Measurements from ENCODE around the gene PCBP4.

The PCBP4 gene

GRCh38 chr3:51954713-51955112, 12.5 kb downstream of the PCBP4 start:
- no peak for DNase-seq

GRCh38 chr3:51954105-51954504, 13.1 kb downstream of the PCBP4 start:
- no peak for DNase-seq

GRCh38 chr3:51953445-51953844, 13.8 kb downstream of the PCBP4 start:
- peak; percentile 71 for DNase-seq

GRCh38 chr3:51950899-51951298, 16.4 kb downstream of the PCBP4 start:
- no peak for DNase-seq

- no peak for DNase-seq
Measured at GRCh38 chr3:51949121-51949520, 18.1 kb downstream of the PCBP4 start.

GRCh38 chr3:51948016-51948580, 19.2 kb downstream of the PCBP4 start:
- DNase-seq, result no peak

- no peak for DNase-seq
Measured at GRCh38 chr3:51947215-51947900, 19.9 kb downstream of the PCBP4 start.

- DNase-seq, result no peak
Measured at GRCh38 chr3:51946796-51947195, 20.5 kb downstream of the PCBP4 start.

GRCh38 chr3:51945926-51946705, 21.1 kb downstream of the PCBP4 start:
- no peak for DNase-seq

GRCh38 chr3:51945031-51945840, 22.0 kb downstream of the PCBP4 start:
- DNase-seq, result no peak

GRCh38 chr3:51944451-51945021, 22.7 kb downstream of the PCBP4 start:
- DNase-seq, result no peak

GRCh38 chr3:51943451-51944391, 23.5 kb downstream of the PCBP4 start:
- DNase-seq, result no peak

GRCh38 chr3:51942603-51943450, 24.4 kb downstream of the PCBP4 start:
- peak; percentile 67 for DNase-seq

GRCh38 chr3:51941798-51942602, 25.3 kb downstream of the PCBP4 start, which contains the start of the genes PARP3 and RRP9:
Gene PARP3 (plus strand): TSS chr3:51942363. CDS start chr3:51943356, 993 bp downstream.
Gene RRP9 (minus strand): TSS chr3:51941904. CDS start chr3:51941867, 37 bp downstream.
- peak; percentile 100 for DNase-seq

- DNase-seq, result no peak
Measured at GRCh38 chr3:51941463-51941797, 25.8 kb downstream of the PCBP4 start.

GRCh38 chr3:51940648-51941462, 26.4 kb downstream of the PCBP4 start:
- DNase-seq, result no peak

- DNase-seq, result no peak
Measured at GRCh38 chr3:51938780-51939425, 28.4 kb downstream of the PCBP4 start.

All from fibroblast of skin of right biceps (primary cell).